MV-4-11 (cell line): ENCODE data around the gene NPC2.
A peak's percentile ranks its signal among the peaks of the same experiment; 100 is the strongest.

Experiments used
- DNase-seq: peaks from one replicate; lab custom pipeline; 2025; lab: John Stamatoyannopoulos, UW

Gene NPC2

DNA sequence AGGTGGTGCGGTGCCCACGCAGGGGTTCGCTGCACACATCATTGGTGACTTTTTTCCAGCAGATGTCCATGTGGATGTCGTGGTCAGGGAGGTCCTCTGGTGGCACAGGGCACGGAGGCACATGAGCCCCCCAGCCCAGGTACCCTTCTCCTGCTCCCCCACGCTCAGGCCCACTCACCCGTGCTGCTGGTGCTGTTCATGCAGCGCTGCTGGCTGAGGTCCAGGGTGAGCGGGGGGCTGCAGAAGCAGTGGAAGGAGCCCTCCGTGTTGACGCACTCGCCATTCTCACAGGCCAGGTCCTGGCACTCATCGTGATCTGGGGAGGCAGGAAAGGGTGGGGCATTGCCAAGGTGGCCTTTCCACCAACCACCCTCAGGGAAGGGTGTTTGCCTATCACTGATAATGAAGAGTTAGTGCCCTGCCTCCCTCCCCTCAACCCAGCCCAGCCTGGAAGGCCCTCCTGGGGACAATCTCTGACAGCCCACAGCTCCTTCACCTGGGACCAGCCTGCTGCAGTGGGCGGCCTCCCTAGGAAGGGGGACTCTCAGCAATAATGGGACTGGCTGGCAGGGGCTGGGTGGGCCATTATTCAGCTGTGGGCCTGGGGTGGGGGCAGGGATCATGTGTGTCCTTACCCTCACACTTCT, 10.3 kb upstream of the NPC2 start:
- DNase-seq = no peak

DNA sequence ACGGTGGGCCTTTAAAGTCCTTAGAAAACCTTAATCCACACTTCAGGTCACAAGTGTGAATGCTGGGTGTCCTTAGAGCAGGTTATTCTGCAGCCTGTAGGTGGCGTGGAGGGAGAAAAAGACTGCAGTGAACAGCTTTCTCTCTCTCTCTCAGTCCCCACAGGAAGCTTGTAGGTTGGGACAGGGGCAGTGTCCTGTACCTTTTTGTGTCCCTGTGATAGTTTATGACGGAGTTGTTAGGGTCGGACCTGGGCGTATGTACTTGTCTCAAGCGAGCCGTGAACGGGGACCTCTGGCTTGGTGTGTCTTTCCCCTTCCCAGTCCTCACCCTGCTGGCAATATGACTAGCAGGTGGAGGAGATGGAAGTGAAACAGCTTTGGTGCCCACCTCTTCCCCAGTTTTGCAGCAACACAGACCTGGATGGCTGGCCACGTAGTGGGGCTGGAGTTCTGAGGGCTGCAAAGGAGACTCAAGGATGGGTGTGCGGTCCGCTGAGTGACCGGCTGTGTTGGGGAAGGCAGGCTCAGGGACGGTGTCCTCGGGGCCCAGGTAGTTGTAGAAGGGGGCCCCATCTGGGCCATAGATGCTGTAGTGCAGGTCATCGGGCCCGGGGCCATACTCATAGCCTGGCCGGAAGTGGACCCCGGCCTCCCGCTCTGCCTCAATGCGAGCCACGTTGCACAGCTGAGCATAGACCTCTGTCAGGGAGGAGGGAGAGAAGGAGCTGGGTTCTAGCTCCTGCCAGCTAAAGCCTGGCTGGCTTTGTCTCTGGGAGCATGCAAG, 9.3 kb upstream of the NPC2 start:
- DNase-seq = peak; percentile 10

DNA sequence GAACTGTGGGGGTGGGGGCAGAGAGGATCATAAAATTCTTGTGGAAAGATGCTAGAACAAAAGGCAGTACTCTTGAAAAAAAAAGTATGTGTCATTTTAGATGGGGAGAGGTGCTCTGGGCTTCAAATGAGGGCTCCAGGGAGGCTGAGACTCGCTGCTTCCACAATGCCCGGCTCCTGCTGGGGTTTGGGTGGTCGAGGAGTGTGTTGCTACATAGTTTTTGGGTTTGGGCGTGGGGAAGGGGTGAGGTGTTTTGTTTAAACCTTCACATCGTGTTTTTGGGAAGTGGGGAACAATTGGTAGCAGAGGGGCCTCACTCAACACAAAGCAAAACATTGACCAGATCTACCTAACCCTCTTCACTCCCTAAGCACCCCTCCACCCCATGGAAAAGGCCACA, 8.6 kb upstream of the NPC2 start:
- no peak for DNase-seq

DNA sequence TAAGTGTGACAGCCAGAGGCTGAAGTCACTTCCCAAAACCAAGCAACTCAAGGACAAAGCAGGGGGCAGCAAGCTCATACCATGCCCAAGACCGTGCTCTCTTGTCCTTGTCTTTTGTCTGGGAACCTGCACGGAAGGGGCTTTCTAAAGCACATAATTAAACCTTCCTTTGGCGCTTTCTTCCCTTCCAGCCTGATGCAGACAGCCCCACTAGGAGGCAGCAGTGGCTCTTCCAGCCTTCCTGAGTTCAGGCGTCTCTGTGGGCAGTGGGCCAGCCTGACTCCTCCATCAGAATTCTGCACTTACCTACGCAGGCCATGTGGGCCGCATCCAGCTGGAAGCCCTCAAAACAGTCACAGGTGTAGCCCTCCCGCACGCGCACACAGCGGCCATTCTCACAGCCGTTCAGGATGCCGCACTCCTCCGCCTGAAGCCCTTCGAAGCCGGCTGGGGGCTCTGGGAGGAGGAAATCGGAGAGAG, 8.1 kb upstream of the NPC2 start:
- DNase-seq = no peak

DNA sequence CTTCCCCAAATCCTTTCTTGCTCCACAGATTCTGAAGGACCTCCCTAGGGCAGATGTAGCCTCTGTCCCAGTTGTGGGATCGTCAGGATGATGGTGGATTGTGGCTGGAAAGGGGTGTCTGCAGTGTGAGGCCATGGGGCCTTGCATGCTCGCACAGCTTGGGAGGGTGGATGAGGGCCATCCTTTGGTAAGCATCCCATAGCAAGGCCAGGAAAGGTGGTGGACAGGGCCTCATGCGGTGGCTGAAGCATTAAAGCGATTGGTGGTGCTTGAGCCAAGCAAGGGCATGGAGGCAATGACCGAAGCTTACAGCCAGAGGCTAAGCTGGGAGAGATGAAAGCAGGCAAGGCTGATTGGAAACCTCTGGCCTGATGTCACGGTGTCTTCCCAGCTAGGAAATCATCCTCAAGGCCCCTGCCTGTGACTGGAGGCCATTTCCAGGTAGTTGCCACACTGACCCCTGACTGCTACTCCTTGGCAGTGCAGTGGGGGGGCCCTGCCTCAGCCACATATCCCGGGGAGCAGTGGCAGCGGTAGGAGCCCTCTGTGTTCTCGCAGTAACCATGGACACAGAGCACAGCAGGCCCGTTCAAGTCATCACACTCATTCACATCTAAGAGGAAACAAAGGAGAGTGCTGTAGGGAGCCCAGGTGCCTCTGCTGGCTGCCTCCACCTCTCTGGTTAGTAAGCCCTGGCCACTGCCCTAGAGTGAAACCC, 7.5 kb upstream of the NPC2 start:
- no peak for DNase-seq

DNA sequence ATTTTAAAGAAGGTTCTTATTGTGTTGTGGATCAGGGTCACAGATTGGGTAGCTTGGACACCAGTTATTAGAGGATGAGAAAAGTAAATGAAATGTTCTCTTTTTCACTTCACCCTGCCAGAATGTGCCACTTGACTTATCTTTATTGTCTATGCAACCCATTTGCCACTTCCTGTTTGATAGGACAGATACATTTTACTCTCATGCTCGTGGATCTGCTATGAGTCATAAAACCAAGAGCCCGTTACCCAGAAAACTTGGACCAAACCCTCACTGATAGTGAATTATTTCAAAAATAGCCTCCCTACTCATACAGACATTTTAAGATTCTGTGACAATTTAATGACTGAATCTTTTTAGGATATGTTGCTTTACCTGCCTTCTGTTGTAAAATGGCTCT, 2.3 kb upstream of the NPC2 start:
- DNase-seq = peak; percentile 53

DNA sequence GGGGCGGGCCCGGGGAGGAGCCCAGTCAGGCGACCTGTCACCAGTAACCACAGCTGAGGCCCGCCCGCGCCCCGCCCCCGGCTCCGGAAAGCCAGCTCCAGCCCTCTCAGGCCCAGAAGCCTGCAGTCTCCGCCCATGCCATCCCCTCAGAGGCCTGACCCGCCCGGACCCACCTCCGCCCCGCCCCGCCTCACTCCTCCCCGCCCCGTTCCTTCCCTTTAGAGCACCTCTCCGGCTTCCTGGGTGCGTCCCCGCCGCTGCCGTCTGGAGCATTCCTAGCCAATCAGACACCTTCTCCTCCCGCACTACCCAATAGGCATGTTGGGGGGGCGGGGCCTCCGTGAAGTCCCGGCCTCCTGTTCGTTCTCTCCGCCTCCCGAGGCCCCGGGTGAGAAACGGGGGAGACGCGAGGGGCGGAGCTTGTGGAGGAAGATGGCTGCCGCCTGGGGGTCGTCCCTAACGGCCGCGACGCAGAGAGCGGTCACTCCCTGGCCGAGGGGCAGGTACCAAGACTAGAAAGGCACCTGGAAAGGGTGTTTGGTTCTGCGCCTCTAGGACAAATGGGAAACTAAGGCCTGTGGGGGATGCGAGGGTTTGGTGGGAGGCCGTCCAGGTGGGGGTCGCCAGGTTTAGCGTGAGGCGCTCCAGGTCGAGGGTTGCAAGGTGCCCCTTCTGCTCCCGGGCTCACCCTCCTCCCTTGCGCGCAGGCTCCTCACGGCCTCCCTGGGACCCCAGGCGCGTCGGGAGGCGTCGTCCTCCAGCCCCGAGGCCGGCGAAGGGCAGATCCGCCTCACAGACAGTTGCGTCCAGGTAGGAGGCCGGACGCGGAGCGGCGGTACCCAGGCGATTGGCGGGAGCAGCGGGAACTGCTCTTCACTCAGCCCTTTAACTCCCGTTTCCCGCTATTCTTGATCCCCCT, 497 bp upstream of the NPC2 start, which contains the start of gene ISCA2:
TSS of gene ISCA2 (plus strand) at position 423 of the 919 bp plus-strand sequence. CDS start at position 433, 10 bp downstream.
- peak; percentile 99 for DNase-seq

DNA sequence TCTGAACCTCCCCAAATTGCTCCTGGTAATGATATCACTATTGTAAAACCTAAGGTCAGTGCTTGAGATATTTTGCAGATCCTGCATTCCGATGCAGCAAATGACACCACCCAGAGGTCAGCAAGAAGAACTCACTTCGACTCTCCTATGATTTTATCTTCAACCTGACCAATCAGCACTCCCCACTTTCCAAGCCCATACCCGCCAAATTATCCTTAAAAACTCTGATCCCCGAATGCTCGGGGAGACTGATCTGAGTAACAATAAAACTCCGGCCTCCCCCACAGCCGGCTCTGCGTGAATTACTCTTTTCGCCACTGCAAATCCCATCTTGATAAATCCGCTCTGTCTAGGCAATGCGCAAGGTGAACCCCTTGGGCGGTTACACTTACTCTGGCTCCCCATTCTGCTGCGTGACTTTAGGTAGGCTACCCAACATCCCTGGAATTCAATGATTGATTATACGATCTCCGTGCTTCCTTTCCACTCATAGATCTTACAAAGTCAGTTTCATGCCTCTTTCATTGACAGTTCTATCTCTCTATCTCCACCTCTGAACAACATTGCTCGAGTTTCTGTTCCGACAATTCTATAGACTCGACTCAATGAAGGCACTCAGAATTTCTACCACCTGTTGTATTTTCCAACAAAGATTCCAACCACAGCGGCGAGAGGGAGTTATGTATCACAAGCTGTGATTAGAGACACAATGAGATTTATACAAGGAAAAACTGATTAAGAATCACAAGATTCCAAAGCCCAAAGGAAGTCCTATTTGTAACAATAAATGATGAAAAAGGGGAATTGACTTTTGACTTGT, 939 bp downstream of the NPC2 start:
- DNase-seq = peak; percentile 52

DNA sequence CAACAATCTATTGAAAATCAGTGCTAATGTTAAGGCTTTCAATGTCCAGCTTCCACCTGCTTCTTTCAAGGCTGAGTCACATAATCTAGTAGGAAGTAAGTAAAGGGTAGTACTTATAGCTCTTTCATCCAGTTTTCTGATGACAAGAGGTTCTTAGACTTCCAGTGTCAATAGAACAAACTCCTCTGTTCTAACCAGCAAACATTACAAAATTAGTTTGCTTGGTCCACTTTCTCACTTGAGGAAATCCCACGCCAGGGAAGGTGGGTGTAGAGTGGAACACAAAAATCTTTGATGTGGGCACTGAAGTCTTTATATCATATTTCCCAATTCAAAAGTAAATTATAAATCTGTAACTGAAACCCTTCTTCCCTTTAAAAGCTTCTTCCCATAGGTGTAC, 2.6 kb downstream of the NPC2 start:
- no peak for DNase-seq

DNA sequence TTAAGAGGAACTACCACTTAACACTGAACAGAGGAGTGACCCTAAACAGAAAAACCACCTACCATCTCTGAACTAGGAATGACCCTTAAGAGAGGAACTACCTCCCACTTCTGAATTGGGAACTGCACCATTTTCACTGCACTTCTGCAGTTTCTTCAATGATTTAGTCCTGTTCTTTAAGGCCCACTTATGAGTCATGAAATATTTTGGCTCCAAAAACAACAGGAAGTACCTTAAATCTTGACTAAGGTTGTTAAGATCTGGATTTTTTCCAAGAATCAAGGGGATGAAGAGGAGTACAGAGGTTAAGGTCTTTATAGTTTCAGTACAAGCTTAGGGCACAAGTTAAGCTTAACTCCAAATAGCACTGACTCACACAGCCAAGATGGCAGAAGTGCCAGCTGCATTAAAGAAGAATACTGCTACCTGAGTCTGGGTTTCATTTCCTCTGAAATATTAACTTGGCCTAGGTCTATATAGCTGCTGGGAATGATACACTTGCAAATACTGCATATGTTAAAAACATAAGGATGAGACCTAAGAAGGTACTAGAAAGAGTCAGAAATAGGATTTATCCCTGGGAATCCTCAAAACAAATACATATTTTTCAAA, 4.2 kb downstream of the NPC2 start:
- DNase-seq = peak; percentile 96

DNA sequence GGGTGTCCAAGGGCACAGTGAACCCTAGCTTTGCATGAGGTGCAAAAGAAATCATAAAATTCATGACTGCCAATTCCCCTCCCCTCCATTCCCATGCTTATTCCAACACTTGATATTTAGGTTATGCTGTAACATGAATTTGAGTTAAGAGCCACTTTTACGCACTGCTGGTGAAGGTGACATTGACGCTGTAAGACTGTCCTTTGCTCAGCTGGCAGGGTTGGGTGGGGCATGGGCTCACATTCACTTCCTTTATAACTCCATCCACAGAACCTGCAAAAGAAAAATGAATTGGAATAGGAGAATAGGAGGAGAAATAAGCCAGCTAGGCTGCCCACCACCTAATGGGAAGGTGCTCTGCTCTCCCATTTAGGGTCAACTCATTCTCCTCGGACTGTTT, 6.9 kb downstream of the NPC2 start:
- DNase-seq = no peak

DNA sequence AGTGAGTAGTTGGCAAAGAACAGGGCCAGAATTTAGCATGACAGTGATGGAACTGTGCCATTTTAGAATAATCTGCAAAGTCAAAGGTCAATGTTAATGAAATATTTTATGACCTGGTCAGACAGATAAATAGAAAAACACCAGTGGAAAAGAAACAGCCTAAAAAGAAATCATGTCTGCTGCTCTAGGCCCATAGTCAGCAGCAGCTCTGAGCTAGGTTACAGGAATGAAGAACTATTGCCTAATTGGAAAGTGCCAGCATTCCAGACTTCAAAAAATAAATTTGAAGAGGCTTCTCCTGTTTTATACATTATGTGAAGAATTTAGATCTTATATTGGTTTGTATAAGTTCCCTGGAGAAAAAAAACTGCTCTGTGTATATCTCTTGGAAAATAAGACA, 9.8 kb downstream of the NPC2 start:
- DNase-seq = no peak

DNA sequence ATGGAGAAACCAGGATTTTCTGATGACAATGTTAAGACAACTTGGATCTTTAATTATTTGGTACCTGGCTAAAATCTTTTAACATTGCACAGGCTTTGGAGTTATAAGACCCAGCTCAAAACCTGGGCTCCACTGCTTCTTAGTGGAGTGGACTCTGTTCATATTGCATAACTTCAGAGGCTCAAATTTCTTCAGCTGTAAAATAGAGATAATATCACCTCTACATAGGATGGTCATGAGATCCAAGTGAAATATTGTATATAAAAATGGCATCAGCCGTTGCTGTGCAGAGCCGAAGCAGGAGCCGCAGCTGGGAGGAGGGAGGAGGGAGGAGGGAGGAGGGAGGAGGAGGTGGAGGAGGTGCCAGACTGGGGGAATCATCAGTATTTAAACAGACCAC, 10.5 kb downstream of the NPC2 start:
- DNase-seq = no peak

DNA sequence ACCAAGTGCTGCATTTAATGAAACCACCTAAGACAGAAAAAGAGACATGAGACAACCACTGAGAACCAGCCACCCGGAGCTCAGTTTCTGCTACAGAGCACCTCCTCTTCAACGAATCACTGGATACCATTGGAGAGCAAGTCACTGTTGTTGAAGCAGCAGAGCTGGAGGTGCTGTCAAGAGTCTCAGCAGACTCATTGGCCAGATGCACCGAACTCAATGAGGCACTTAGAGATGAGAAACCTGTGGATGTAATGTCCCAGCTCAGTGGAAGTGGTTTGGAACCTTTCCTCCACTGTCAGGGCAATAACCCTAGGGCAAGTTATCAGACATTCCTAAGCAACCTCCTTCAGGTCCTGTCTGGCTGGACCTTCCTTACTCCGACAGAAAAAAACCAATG, 13.1 kb downstream of the NPC2 start:
- DNase-seq = no peak

DNA sequence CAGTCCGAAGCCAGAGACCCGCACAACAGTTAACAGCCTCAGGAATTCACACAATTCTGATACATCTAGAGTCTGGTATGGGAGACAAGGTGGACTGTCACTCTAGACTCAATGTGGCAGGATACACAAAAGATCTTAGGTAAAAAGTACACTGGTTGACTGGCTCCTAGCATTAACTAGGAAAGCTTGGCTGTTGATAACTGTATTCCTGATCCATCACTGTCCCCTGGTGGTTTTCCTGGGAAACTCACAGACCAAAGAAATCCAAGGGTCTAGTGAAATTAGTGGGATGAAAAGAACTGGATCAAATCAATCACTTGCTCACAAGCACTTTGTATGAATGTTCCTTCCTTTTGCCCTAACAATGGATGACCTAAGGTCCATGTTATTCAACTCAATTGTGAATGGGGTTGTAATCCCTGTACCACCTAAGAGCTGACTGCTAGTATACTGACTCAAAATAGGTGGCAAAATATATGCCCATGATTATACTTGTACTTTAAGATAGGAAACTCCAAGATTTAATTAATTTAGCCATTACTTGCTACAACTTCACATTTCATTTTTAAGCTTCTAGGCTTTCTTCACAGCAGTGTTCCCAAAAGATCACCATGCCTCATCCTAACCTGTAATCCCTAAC, 14.0 kb downstream of the NPC2 start:
- no peak for DNase-seq

DNA sequence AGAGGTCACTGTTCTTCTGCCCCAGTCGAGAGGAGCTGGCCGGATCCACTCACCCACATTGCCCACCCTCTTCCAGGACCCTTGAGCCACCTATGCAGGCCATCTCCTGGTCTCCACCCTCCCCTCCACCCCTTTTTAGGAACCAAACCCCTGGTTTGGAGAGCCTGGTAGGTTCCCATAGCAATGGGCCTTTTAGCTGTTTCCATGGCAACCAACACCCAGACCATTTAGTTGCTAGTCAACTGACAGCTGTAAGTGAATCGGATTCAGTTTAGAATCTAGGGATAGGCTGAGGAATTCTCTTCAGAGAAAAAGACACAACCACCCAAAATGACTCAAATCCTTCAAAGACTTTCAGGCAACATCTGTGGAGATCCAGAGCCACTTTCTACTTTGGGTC, 16.5 kb downstream of the NPC2 start:
- DNase-seq = no peak

DNA sequence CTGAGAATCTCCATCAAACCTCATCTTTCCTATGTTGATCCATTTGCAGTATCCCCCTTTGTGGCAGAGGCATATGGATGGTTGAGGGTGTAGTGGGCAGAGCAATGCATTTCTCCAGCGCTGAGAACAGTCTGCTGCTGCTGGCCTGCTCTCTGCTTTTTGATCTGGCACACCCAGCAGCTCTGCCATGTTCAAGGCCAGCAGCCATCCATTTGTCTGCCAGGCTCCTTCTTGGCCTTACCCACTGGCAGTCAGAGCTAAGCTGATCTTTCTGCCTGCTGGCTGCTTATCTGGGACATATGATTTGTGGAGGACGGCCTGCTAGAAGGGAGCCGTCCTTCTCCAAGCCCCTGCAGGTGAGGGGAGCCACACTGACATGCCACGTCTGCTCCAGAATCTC, 17.0 kb downstream of the NPC2 start:
- no peak for DNase-seq

DNA sequence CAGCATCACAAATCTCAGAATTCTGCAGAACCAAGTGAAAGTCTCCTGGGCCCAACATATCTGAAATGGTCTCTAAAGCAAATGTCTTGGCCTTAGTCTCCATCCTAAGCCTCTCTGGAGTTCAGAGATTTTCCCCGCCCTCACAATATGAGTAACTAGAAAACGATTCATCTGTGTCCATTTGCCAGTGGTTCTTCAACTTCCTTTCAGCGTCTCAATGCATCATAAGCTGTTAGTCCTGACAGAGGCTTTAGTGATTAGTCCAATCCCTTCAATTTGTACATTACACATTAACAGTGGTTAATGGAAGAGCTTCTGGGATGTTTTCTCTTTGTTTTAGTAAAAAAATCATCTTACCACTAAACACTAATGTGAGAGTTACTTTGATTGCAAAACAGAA, 17.4 kb downstream of the NPC2 start:
- no peak for DNase-seq

DNA sequence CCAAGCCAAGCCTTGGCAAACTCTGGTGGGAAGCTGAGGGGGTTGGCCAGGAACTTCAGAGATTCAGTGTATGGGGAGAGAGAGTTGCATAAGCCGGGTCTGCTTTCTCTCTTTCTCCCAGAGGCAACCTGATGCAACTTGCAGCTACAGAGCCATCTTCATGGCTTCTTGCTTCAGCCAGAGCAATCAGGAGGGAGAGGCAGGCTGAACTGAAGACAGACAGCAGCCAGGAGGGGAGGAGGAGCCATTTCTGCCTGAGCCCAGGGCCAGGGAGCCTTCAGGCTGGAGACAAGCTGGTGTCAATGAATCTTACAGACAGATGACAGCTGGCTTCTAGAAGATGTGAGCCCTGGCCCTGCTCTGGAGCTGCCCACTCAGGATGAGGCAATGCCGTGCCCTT, 18.7 kb downstream of the NPC2 start:
- peak; percentile 2 for DNase-seq

DNA sequence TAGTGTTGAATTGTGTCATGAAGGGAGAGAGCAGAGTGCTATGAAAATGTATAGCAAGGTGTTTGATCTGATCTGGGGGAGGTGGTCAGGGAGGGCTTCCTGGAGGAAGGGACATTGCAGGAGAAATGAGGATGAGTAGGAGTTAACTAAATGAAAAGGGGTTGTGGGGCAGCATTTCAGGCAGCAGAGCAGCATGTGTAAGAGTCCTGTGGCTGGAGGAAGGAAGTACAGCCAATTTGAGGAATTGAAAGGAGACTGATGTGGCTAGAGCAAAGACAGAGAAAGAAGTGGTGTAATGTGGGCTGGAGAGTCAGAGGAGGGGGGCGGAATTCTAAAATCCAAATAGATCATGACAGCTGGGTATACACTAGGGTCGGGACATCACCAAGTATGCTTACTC, 20.5 kb downstream of the NPC2 start:
- DNase-seq = peak; percentile 65
